NCI-H128 (cell line): ENCODE data around the gene POLR3H.

Source experiments
- DNase-seq: peaks from one replicate; lab custom pipeline; 2025; ENCODE audit not compliant: unreplicated experiment; lab: John Stamatoyannopoulos, UW

POLR3H gene

DNA sequence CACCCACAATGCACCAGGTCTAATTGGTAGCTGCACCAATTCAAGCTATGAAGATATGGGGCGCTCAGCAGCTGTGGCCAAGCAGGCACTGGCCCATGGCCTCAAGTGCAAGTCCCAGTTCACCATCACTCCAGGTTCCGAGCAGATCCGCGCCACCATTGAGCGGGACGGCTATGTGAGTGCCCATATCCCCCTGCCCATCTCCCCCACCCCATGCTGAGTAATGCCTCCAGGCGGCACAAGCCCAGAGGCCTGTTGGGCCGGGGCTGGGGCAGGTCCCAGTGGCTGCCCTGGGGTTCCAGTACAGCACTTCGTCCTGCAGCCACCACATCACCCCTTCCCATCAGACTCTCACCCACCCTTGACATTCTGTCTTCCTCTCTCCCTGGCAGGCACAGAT is 21.5 kb downstream of the POLR3H start:
- no peak for DNase-seq

DNA sequence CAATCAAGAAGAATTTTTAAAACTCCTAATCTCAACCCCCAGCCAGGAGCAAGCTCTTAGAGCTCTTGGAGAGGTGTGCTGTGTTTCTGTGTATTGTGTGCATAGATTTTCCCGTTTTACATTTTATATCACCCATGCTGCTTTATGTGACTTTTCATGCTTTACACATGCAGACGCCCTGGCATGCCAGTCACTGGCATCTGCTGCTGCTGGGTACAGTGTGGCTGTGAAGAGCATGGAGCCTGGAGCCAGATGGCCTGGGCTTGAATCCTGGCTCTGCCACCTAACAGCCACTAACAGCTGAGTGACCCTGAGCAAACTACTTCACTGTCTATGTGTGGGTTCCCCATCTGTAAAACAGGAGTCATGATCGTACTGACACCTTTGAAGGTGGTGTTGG is 23.1 kb downstream of the POLR3H start:
- DNase-seq = no peak

DNA sequence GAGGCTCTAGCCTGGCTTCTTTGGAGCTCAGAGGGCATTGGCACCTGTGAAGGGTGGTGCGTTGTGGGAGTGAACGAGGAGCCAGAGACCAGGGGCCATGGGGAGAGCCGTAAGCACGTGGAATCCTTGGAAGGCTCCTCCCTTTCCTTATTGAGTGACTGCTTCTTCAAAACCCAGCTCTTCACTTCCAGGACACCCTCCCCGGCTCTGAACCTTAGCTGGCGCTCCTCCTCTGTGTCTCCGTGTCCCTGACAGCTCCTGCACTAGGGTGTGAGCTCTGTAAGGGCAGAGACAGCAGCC is 26.3 kb downstream of the POLR3H start:
- DNase-seq = no peak

DNA sequence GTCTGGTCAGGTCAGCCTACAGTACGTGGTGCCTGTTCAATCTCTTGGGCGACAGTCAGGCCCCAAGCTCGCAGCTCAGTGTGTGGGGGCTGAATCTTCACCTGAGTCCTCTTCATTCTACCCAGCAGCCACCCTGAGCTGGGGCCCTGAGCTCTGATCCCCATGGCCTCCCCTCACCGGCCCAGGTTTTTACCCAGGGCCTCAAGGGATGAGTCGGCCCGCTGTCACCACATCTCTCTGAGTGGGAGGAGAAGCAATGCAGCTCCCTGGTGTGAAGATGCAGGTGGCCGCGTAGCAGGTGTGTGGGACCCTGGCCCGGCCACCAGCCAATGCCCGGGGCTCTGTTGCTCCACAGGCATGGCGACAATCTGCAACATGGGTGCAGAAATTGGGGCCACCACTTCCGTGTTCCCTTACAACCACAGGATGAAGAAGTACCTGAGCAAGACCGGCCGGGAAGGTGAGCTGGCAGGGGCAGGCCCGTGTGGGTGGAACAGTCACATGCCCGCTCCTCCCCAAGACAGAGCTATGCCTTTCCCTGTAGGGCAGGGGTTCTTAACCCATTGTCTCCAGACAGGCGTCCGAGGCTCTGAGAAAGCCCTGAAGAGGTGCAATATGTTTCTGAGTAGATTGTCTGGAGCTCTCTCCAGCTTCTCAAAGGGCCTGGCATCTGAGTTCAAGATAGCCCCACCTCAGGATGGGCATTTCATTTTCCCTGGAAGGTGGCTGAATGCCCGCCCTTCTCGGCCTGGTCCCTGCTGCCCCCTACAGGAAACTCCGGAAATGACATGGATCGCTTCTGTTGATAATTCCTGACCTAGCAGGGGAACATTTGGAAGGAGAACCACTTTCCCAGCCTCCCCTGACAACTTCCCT is 26.9 kb downstream of the POLR3H start:
- DNase-seq = no peak

DNA sequence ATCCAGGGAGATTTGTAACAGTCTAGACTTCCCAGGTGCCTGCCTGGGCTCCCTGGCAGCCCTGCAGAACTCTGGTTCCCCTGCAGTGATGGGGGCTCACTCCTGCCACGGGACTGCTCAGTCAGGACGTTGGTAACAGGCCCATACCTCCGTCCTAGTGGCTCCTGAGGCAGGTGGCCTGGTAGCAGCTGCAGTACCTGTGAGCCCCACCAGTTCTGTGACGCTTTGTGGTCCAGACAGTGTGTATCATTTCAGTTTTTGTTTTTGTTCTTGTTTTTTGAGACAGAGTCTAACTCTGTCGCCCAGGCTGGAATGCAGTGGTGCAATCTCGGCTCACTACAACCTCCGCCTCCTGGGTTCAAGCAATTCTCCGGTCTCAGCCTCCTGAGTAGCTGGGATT is 27.8 kb downstream of the POLR3H start:
- DNase-seq = no peak

DNA sequence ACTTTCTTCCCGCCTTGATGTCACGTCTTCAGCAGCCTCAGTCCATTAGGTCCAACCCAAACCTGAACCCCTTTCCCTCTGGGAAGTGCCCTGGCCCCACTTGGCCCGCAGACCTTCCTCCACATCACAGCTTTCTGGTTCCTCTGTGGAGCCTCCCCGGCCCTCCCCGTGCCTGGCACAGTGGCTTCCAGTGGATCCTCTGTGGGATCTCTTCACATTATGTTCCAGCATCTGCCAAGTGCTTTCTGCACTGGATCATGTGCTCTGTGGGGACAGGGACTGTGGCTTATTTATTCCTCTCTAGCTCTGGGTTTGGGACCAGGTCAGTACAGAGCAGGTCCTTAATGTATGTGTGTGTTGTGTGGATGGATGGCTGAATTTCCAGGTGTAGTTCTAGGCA is 30.9 kb downstream of the POLR3H start:
- DNase-seq = no peak

DNA sequence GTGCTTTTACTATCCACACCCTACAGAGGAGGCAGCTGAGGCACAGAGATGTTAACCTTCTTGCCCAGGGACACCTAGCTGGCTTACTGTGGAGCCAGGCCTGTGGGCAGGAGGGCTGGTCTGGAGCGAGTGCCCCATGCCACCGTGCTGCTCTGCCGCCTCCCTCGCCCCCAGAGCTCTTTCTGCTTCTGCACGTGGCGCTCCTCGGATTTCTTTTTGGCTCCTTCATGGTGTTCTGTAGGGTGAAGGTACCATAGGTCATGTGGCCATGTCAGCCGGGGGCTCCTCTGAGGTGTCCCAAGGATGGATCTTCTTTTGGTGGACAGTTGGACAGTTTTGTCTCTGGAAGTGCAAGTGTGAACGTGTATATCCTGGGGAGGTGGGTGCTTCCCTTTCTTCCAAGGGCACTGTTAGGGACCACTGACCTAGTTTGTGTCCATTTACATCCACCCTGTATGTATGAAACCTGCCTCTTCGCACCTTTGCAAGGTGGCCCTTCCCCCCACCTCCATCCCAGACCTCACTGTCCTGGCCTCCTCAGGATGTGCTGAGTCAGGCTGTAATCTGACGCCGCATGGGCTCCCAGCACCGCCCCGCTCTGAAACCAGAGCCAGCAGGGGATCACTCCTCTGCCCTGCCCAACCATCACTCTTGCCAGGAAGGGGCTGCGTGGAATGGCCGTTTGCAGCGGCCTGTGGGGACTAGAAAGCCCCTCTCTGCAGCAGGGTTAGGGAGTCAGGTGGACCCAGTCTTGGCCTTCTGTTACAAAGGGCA is 31.7 kb downstream of the POLR3H start:
- DNase-seq = no peak

DNA sequence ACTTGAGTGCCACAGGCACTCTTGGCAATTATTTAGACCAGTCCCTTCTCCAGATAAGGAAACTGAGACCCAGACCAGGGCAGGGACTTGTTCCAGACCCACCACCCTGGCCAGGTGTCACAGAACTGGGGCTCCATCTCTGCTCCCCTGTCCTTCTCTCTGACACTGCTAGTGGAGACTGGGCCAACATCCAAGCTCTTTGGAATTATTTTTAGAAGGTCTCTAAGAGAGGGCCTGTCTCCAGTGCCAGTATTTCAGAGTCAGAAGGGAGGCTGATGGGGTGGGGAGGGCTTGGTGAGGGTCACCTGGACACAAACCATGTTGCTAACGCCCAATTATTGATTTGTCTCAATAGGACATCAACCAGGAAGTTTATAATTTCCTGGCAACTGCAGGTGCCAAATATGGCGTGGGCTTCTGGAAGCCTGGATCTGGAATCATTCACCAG is 32.7 kb downstream of the POLR3H start:
- no peak for DNase-seq

DNA sequence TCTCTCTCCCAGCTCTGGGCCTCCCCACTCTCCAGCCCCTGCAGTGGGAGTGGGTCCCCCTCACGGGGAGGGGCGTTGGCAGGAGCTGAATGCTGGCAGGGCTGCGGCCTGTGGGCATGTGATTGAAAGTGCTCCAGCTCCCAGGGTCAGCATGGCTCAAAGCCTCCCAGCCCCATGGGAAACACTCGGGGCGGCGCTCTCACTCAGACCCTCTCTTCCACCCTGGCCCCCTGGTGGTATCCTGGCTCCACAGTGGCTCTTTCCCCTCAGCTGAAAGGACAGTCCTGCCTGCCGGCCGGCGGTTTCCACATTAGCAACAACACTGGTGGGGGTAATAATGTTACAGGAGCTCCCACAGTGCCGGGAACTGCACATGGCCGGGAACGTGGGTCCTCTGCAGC is 35.5 kb downstream of the POLR3H start:
- DNase-seq = no peak

DNA sequence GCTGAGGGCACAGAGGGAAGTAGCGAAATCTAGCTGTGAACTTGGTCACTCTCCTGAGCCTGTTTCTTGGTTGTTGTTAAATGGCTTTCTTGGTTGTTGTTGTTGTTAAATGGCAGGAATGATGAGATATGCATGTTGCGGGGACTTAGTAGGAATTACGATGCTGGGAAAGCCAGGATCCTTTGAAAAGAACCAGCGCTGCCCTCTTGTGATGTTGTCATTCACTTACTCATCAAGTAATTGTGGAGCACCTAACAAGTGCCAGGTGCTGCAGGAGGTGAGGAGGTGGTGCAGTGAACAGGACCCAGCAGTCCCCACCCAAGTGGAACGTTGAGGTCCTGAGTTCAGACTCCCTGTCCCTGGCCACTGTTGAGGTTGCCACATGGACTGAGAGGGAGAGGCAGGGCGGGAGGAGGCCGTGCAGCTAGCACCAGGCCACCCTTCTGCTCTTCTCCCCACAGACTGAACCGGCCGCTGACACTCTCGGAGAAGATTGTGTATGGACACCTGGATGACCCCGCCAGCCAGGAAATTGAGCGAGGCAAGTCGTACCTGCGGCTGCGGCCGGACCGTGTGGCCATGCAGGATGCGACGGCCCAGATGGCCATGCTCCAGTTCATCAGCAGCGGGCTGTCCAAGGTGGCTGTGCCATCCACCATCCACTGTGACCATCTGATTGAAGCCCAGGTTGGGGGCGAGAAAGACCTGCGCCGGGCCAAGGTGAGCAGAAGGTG is 36.8 kb downstream of the POLR3H start:
- DNase-seq = no peak

DNA sequence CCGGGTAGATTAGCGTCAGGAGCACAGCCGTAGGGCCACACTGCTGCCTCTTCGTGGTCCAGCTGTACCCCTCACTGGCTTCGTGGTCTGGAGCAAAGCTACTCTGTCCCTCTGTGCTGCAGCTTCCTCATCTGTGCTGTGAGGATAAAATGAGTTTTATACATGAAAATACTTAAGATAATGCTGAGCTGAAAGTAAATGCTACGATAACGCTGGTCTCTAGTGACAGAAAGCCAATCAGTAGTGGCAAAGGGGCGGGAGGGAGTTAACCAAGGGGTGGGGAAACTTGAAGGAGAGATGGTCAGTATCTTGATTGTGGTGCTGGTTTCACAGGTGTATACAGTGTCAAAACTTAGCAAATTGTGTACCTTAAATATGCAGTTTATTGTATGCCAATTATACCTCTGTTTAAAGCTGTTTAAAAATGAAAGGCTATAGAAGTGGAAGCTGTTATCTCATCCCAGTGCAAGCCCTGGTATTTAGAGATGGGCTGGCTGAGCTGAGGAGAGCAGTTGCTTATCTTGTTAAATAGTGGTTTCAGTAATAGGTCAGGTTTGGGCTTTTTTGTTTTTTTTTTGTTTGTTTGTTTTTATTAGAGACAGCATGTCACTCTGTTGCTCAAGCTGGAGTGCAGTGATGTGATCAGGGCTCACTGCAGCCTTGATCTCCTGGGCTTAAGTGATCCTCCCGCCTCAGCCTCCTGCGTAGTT is 38.6 kb downstream of the POLR3H start:
- DNase-seq = no peak

DNA sequence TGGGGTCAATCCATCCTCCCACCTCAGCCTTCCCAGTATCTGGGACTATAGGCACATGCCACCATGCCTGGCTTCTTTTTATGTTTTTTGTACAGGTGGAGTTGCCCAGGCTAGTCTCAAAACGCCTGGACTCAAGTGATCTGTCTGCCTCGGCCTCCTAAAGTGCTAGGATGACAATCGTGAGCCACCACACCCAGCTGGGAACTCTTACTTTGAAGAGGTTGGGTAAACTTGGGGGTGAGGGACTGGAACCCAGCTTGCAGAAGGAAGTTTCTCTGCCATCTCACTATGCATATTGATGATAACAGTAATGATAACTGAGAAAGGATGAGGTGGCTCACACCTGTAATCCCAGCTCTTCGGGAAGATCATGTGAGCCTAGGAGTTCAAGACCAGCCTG is 39.5 kb downstream of the POLR3H start:
- no peak for DNase-seq

DNA sequence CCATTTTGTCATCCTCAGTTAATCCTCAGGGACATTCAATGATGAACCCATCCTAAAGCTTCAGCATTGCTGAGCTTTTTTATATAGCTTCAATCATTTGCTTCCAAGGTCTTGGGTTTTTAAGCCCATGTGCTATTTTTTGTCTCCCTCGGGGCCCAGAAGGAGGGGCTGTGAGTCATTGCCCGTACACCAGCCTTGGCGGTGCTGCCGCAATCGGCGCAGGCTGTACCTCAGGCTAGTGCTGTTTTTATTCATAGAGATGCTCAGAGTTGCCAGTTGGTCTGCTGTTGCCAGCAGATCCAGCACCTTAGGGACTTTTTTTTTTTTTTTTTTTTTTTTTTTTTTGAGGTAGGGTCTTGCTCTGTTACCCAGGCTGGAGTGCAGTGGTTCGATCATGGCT is 39.9 kb downstream of the POLR3H start:
- no peak for DNase-seq

DNA sequence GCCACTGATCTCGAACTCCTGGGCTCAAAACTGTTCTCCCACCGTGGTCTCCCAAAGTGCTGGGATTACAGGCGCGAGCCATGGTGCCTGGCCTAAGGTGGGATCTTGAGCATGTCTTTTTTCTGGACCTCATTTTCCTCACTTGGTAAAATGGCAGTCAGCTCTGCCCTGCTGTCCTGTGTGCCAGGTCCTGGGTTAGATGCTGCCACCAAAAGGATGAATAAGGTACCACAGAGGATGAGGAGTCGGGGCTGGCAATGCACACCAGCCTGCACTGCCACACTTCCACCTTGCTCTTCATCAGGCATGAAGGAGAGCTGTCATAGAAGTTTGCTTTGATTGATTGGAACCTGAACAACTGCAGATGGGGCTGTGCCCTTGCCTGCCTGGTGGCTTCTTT is 43.1 kb downstream of the POLR3H start:
- no peak for DNase-seq

DNA sequence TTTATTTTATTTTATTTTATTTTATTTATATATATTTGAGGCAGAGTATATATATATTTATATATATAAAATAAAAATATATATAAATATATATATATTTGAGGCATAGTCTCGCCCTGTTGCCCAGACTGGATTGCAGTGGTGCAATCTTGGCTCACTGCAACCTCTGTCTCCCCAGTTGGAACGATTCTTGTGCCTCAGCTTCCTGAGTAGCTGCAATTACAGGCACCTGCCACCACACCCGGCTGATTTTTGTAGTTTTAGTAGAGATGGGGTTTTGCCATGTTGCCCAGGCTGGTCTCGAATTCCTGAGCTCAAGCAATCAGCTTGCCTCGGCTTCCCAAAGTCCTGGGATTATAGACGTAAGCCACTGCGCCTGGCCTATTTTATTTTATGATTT is 44.0 kb downstream of the POLR3H start:
- no peak for DNase-seq

DNA sequence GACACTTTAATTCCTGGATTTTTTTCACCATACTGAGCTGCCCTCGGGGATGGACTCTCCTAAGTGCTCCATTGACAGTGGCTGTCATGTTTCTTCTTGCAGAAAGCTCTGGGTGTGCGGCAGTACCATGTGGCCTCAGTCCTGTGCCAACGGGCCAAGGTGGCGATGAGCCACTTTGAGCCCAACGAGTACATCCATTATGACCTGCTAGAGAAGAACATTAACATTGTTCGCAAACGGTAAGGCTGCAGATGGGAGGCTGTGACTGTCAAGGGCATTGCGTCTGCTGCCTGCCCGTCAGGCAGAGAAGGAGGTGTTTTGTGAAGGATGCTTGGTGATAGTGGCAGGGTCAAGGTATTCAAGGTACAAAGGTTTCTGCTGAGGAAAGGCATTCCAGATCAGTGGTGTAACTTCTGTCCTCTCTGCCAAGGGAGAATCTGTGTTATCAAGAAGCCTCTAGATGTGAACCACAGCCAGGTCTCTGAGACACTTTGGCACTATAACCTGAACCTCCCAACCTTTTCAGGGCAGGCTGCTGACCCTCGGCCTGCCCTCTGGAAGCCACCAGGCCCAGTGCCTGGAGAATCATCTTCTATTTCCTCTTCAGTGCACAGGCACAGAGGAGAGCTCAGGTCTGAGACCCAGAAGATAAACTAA is 44.5 kb downstream of the POLR3H start:
- DNase-seq = no peak

DNA sequence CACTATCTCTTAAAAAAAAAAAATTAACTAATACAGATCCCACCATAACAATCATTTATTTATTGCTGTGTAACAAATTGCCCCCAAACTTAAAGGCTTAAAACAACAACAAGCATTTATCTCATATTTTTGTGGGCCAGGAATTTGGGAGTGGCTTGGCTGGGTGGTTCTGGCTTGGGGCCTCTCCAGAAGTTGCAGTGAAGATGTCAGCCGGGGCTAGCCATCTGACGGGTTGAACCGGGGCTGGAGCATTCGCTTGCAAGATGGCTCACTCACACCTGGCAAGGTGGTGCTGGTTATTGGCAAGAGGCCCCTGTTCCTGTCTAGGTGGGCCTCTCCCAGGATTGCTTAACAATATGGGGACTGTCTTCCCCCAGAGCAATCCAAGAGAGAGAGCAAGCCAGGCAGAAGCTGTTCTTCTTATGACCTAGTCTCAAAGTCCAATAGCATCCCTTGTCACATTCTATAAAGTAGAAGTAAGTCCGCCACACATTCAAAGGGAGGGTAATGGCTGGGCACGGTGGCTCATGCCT is 45.9 kb downstream of the POLR3H start:
- DNase-seq = no peak

DNA sequence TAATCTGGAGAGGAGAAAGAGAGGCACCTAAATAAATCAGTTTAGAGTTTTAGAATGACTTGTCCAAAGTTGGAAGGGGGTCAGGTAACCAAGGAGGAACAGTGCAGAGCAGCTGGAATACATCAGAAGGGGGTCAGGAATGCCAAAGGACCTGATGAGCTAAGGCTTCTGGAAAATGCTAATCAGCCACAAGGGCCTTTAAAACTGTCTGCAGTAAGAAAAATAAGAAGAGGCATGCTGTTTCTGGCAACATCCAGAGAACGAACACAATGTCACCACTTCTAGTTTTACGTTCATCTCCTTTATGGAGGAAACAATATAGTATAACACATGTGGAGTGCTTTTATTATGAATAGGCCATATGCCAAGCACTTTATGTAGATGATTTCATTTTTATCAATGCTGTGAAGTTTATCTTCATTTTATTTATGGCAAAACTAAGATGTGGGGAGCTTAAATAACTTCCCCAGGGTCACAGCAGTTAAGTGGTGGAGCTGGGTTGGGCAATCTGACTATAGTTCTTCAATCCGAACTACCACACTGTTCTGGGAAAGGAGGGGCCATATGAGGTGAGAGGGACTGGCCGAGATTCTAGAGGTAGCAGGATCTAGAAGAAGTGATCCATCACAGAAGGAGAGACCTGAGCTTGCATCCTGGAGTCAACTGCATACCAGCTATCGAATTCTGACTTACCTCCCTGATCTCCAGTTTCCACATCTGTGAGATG is 52.7 kb downstream of the POLR3H start:
- DNase-seq = no peak

DNA sequence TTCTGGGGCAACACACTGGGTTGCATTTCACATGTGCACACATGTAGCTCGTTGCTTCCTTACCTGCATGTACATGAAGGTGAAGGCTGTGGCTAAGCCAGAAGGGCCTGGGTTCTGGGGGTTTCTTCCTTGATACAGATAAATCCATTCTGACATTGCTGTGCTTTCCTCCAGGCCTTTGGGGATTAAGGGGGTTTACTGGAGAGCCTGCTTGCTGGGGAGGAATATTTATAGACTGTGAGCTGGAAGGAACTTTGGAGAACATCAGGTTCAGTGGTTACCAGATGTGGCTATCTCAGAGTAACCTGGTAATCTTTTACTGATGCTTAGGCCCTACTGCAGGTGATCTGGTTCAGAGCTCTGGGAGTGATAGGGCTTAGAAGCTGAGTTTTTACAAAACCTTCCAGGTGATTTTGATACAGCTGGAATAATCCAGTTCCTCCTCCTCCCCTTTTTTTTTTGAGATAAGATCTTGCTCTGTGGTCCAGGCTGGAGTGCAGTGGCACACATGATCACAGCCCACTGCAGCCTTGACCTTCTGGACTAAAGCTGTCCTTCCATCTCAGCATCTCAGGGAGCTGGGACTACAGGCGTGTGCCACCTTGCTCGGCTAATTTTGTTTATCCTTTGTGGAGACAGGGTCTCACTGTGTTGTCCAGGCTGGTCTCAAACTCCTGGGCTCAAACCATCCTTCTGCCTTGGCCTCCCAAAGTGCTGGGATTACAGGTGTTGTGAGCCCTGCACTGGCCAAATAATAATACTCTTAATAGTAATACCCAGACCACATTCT is 55.5 kb downstream of the POLR3H start:
- no peak for DNase-seq
